Measurements from ENCODE around the gene GREB1L. TPM values are rescaled to one million over a fixed set of nuclear protein-coding genes. Genes with fewer than 3 reads are reported as not detected.

GREB1L gene
- total and polyA plus RNA-seq, 2 experiments from 2014 or later, result 1.9 to 3.0 TPM

DNA sequence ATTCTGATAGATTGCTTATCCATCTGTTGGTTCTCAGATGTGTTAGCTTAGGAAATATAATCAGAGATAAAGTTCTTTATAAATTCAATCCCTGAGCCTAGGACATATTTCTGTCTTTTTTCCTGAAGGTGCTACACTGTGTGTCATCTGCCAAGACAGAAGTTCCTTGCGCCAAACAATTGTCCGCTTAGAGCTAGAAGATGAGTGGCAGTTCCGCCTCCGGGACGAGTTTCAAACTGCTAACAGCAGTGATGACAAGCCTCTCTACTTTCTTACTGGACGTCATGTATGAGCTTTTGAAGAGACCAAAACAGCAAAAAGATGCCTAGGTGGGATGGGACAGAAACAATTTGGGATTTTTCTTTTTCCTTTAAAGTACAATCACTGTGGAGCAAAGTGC, 280.5 kb downstream of the GREB1L start:
- Histone ChIP-seq H3K9me3 (ENCODE audit: low read depth) (no peaks in the 10 kb centered on the region), H2AFZ (no peak overlapping the region), H4K20me1 (ENCODE audit: insufficient read depth) (no peaks in the 10 kb centered on the region), H3K79me2 (ENCODE audit: insufficient read depth) (no peaks in the 10 kb centered on the region), H3K27me3 (replicated peaks; ENCODE audit: insufficient read depth) (no peaks in the 10 kb centered on the region), H3K4me3 (no peak overlapping the region), H3K9ac (no peak overlapping the region), H3K4me2 (ENCODE audit: unreplicated experiment) (no peak overlapping the region), H3K27ac (no peak overlapping the region), H3K36me3 (ENCODE audit: low read depth) (peaks cover 23% of the 10 kb centered on the region; the same call in 1 of the 2 replicates), H3F3A (ENCODE audit: insufficient read depth) (no peaks in the 10 kb centered on the region), H3K4me1 (ENCODE audit: insufficient read depth) (no peaks in the 10 kb centered on the region), H3K9me2 (ENCODE audit: insufficient read depth) (no peaks in the 10 kb centered on the region)
- TF ChIP-seq EZH2 (IDR thresholded peaks at IDR 0.05; ENCODE audit: insufficient read depth, poor library complexity, severe bottlenecking) (no peak), EZH2phosphoT487 (IDR thresholded peaks at IDR 0.05; ENCODE audit: insufficient read depth, low read depth) (no peak)
- WGBS, 2 experiments (ENCODE audit: low coverage in 1 of 2, low lambda C conversion rate in 2 of 2, missing lambda C conversion rate in 2 of 2), result 89 to 91% methylated on average over 6 of the region's 6 CpGs
- DNase-seq, result no peak
- in situ Hi-C loops (cut with MboI), result loop anchor here (25.0 kb wide), 1 partner anchor 160 kb away; no protein-coding TSS in a partner anchor

DNA sequence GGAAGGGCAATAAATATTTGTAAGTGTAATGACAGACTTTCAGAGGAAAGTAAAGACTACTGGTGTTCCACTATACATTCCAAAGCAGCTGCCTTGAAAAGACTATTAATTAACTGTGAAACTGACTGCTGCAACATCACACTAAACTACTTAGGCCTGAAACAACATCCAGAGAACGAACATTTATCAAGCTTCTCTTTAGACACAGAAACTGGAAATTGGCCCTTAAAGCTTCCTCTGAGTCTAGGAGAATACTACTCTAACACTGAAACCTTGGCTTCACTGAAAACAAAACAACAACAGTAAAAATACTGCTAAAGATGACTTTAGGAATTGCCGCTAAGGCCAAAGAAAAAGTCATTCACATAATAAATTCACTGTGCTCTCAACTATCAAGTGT, 283.9 kb downstream of the GREB1L start:
- no peaks in the 10 kb centered on the region for H3F3A ChIP-seq (ENCODE audit: insufficient read depth)
- no peaks in the 10 kb centered on the region for H4K20me1 ChIP-seq (ENCODE audit: insufficient read depth)
- H3K36me3 ChIP-seq (ENCODE audit: low read depth), result peaks cover 17% of the 10 kb centered on the region
- no peaks in the 10 kb centered on the region for H3K9me2 ChIP-seq (ENCODE audit: insufficient read depth)
- H3K27ac ChIP-seq, result no peak overlapping the region
- DNase-seq, result no peak
- no peaks in the 10 kb centered on the region for H3K9me3 ChIP-seq (ENCODE audit: low read depth)
- H3K4me1 ChIP-seq (ENCODE audit: insufficient read depth), result no peaks in the 10 kb centered on the region
- no peak overlapping the region for H3K4me3 ChIP-seq
- H3K9ac ChIP-seq, result no peak overlapping the region
- no peak overlapping the region for H3K4me2 ChIP-seq (ENCODE audit: unreplicated experiment)
- WGBS, 2 experiments (ENCODE audit: low coverage in 1 of 2, low lambda C conversion rate in 2 of 2, missing lambda C conversion rate in 2 of 2), result 61 to 67% methylated on average over 2 of the region's 2 CpGs
- H3K27me3 ChIP-seq (replicated peaks; ENCODE audit: insufficient read depth), result no peaks in the 10 kb centered on the region
- in situ Hi-C loops (cut with MboI), result no loop called here
- no peak overlapping the region for H2AFZ ChIP-seq
- H3K79me2 ChIP-seq (ENCODE audit: insufficient read depth), result no peaks in the 10 kb centered on the region
- no peak for TF ChIP-seq EZH2 (IDR thresholded peaks at IDR 0.05; ENCODE audit: insufficient read depth, poor library complexity, severe bottlenecking)
- no peak for TF ChIP-seq EZH2phosphoT487 (IDR thresholded peaks at IDR 0.05; ENCODE audit: insufficient read depth, low read depth)

DNA sequence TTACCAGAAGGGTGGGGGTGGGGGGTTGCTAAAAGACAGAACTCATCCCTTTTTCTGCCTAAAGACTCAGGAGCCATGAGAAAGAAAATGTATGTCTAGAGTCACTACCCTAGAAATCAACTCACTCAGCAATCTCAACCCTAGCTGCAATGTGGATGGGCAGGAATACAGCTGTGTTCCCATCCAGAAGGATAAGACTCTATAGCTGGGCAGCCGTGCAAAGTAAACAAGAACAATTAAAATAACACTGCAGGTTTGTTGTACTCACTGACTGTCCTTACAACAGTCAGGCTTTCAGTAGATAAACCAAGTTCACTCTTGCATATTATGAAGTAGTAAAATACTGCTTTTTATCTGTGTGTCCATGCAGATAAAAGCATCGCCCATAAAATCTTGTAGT, 284.4 kb downstream of the GREB1L start:
- WGBS, 2 experiments (ENCODE audit: low coverage in 1 of 2, low lambda C conversion rate in 2 of 2, missing lambda C conversion rate in 2 of 2), result 97 to 98% methylated on average over 2 of the region's 2 CpGs
- Histone ChIP-seq H3K4me3 (no peak overlapping the region), H4K20me1 (ENCODE audit: insufficient read depth) (no peaks in the 10 kb centered on the region), H3K27me3 (replicated peaks; ENCODE audit: insufficient read depth) (no peaks in the 10 kb centered on the region), H3K79me2 (ENCODE audit: insufficient read depth) (no peaks in the 10 kb centered on the region), H3K4me2 (ENCODE audit: unreplicated experiment) (no peak overlapping the region), H3K27ac (no peak overlapping the region), H3K9me2 (ENCODE audit: insufficient read depth) (no peaks in the 10 kb centered on the region), H3K9ac (no peak overlapping the region), H3K9me3 (ENCODE audit: low read depth) (no peaks in the 10 kb centered on the region), H2AFZ (no peak overlapping the region), H3F3A (ENCODE audit: insufficient read depth) (no peaks in the 10 kb centered on the region), H3K4me1 (ENCODE audit: insufficient read depth) (no peaks in the 10 kb centered on the region), H3K36me3 (ENCODE audit: low read depth) (peaks cover 21% of the 10 kb centered on the region)
- TF ChIP-seq EZH2phosphoT487 (IDR thresholded peaks at IDR 0.05; ENCODE audit: insufficient read depth, low read depth), result no peak
- no peak for TF ChIP-seq EZH2 (IDR thresholded peaks at IDR 0.05; ENCODE audit: insufficient read depth, poor library complexity, severe bottlenecking)
- in situ Hi-C loops (cut with MboI), result no loop called here
- no peak for DNase-seq

DNA sequence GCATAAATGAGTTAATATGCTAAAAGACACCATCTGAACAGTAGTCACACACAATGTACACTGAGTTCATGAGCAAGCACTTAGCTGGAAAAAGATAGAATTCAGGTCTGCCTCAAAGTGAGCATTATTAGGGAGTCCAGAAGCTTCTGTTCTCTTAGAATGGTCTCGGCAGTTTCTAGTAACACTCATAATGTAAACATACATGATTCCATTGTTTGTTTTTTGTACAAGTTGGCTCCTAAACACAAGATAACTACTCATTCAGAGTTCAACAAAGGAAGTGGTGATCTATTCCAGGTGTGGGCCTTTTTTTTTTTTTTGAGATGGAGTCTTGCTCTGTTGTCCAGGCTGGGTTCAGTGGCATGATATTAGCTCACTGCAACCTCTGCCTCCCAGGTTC, 292.3 kb downstream of the GREB1L start:
- Histone ChIP-seq H3K9ac (no peak overlapping the region), H3F3A (ENCODE audit: insufficient read depth) (no peaks in the 10 kb centered on the region), H4K20me1 (ENCODE audit: insufficient read depth) (no peaks in the 10 kb centered on the region), H3K79me2 (ENCODE audit: insufficient read depth) (no peaks in the 10 kb centered on the region), H3K27ac (no peak overlapping the region), H3K27me3 (replicated peaks; ENCODE audit: insufficient read depth) (no peaks in the 10 kb centered on the region), H3K9me2 (ENCODE audit: insufficient read depth) (no peaks in the 10 kb centered on the region), H2AFZ (no peak overlapping the region), H3K4me1 (ENCODE audit: insufficient read depth) (no peaks in the 10 kb centered on the region), H3K4me2 (ENCODE audit: unreplicated experiment) (no peak overlapping the region), H3K4me3 (no peak overlapping the region), H3K36me3 (ENCODE audit: low read depth) (peaks cover 22% of the 10 kb centered on the region), H3K9me3 (ENCODE audit: low read depth) (no peaks in the 10 kb centered on the region)
- no peak for DNase-seq
- TF ChIP-seq EZH2 (IDR thresholded peaks at IDR 0.05; ENCODE audit: insufficient read depth, poor library complexity, severe bottlenecking) (no peak), EZH2phosphoT487 (IDR thresholded peaks at IDR 0.05; ENCODE audit: insufficient read depth, low read depth) (no peak)
- 100% methylated on average over 1 of the region's 1 CpG for WGBS, 2 experiments (ENCODE audit: low coverage in 1 of 2, low lambda C conversion rate in 2 of 2, missing lambda C conversion rate in 2 of 2)
- in situ Hi-C loops (cut with MboI), result no loop called here

DNA sequence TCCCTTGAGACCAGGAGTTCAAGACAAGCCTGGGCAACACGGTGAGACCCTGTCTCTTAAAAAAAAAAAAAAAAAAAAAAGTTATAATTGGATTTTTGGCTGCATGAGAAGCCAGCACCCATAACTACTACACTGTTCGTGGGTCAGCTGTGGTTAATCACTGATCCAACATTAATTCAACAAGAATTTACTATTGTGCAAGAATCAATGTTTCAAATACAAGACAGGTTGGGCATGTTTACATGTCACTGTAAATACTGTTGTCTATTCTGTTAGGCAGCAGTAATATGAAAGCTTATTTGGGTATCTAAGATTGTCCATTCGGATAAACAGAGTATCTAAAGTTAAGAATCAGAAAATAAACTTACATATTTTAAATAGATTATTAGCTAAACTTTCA, 296.2 kb downstream of the GREB1L start:
- TF ChIP-seq EZH2phosphoT487 (IDR thresholded peaks at IDR 0.05; ENCODE audit: insufficient read depth, low read depth) (no peak), EZH2 (IDR thresholded peaks at IDR 0.05; ENCODE audit: insufficient read depth, poor library complexity, severe bottlenecking) (no peak)
- Histone ChIP-seq H3K36me3 (ENCODE audit: low read depth) (peaks cover 15% of the 10 kb centered on the region), H3K4me3 (no peak overlapping the region), H2AFZ (no peak overlapping the region), H3K9ac (no peak overlapping the region), H3K9me3 (ENCODE audit: low read depth) (no peaks in the 10 kb centered on the region), H3F3A (ENCODE audit: insufficient read depth) (no peaks in the 10 kb centered on the region), H3K4me1 (ENCODE audit: insufficient read depth) (no peaks in the 10 kb centered on the region), H3K27me3 (replicated peaks; ENCODE audit: insufficient read depth) (no peaks in the 10 kb centered on the region), H4K20me1 (ENCODE audit: insufficient read depth) (no peaks in the 10 kb centered on the region), H3K79me2 (ENCODE audit: insufficient read depth) (no peaks in the 10 kb centered on the region), H3K27ac (no peak overlapping the region), H3K4me2 (ENCODE audit: unreplicated experiment) (no peak overlapping the region), H3K9me2 (ENCODE audit: insufficient read depth) (no peaks in the 10 kb centered on the region)
- in situ Hi-C loops (cut with MboI), result no loop called here
- WGBS, 2 experiments (ENCODE audit: low coverage in 1 of 2, low lambda C conversion rate in 2 of 2, missing lambda C conversion rate in 2 of 2), result 80 to 84% methylated on average over 3 of the region's 3 CpGs
- no peak for DNase-seq

All from GM23248 (cell line).